H9 (cell line): ENCODE results near the gene JAG2. TPM values are rescaled to one million over a fixed set of nuclear protein-coding genes. Genes with fewer than 3 reads are reported as not detected.

ENCODE experiments used
- DNase-seq: peaks from one replicate; pipeline ENCODE4 v3.0.0-alpha.2; 2017
- H2AFZ ChIP-seq: one replicate; pipeline ENCODE4 v1.6.1; 2013; ENCODE audit warnings: mild to moderate bottlenecking, low read length, control low read depth, moderate library complexity
- H2AK5ac ChIP-seq: 2 replicates; pipeline ENCODE4 v1.6.1; 2013; ENCODE audit warnings: low read length, control low read depth, mixed read lengths; ENCODE audit not compliant: insufficient read length
- H2BK120ac ChIP-seq: one replicate; pipeline ENCODE4 v1.6.1; 2013; ENCODE audit warnings: low read depth, mild to moderate bottlenecking, low read length, control low read depth, inconsistent platforms; ENCODE audit not compliant: poor library complexity, severe bottlenecking
- H2BK12ac ChIP-seq: 2 replicates; pipeline ENCODE4 v1.6.1; 2013; ENCODE audit warnings: low read length, control low read depth, mixed read lengths, low read depth; ENCODE audit not compliant: insufficient read length
- H2BK15ac ChIP-seq: 2 replicates; pipeline ENCODE4 v1.6.1; 2013; ENCODE audit warnings: low read depth, low read length, control low read depth
- H2BK20ac ChIP-seq: one replicate; pipeline ENCODE4 v1.6.1; 2013; ENCODE audit warnings: low read depth, mild to moderate bottlenecking, low read length, control low read depth, inconsistent platforms; ENCODE audit not compliant: poor library complexity, severe bottlenecking
- H2BK5ac ChIP-seq: 2 replicates; pipeline ENCODE4 v1.6.1; 2013; ENCODE audit warnings: low read length, control low read depth, mixed read lengths; ENCODE audit not compliant: insufficient read length
- H3K14ac ChIP-seq: 2 replicates; pipeline ENCODE4 v1.6.1; 2013; ENCODE audit warnings: low read length, control low read depth; ENCODE audit not compliant: insufficient read depth
- H3K18ac ChIP-seq: 2 replicates; pipeline ENCODE4 v1.6.1; 2013; ENCODE audit warnings: low read depth, mild to moderate bottlenecking, mixed read lengths, low read length, control low read depth; ENCODE audit not compliant: insufficient read length
- H3K23ac ChIP-seq: 2 replicates; pipeline ENCODE4 v1.6.1; 2013; ENCODE audit warnings: low read length, control low read depth, mixed read lengths, low read depth; ENCODE audit not compliant: insufficient read length
- H3K23me2 ChIP-seq: 2 replicates; pipeline ENCODE4 v1.6.1; 2013; ENCODE audit warnings: low read depth, mild to moderate bottlenecking, mixed read lengths, low read length, control low read depth; ENCODE audit not compliant: insufficient read length, poor library complexity, severe bottlenecking
- H3K27ac ChIP-seq: 2 replicates; pipeline ENCODE4 v1.5.1; 2013; ENCODE audit warnings: low read length, control low read depth, mixed read lengths, low read depth; ENCODE audit not compliant: insufficient read length
- H3K27me3 ChIP-seq: 2 replicates; pipeline ENCODE4 v1.6.1; 2013; ENCODE audit warnings: low read length, control low read depth, inconsistent platforms; ENCODE audit not compliant: insufficient read depth
- H3K4ac ChIP-seq: 2 replicates; pipeline ENCODE4 v1.6.1; 2013; ENCODE audit warnings: low read depth, mild to moderate bottlenecking, control low read depth, inconsistent platforms, low read length, moderate library complexity
- H3K4me1 ChIP-seq: 2 replicates; pipeline ENCODE4 v1.6.1; 2013; ENCODE audit warnings: low read length, control low read depth, inconsistent platforms; ENCODE audit not compliant: insufficient read depth
- H3K4me2 ChIP-seq: 2 replicates; pipeline ENCODE4 v1.6.1; 2013; ENCODE audit warnings: low read length, control low read depth, mixed read lengths; ENCODE audit not compliant: insufficient read length, insufficient read depth
- H3K56ac ChIP-seq: 2 replicates; pipeline ENCODE4 v1.6.1; 2013; ENCODE audit warnings: low read depth, mild to moderate bottlenecking, mixed read lengths, low read length, control low read depth; ENCODE audit not compliant: insufficient read length
- H3K79me1 ChIP-seq: 2 replicates; pipeline ENCODE4 v1.6.1; 2013; ENCODE audit warnings: low read depth, mild to moderate bottlenecking, moderate library complexity, low read length, control low read depth, inconsistent platforms; ENCODE audit not compliant: insufficient read depth, poor library complexity, severe bottlenecking
- H3K79me2 ChIP-seq: 2 replicates; pipeline ENCODE4 v1.6.1; 2013; ENCODE audit warnings: low read length, control low read depth, inconsistent platforms; ENCODE audit not compliant: insufficient read depth
- H3K9ac ChIP-seq: 2 replicates; pipeline ENCODE4 v1.6.1; 2013; ENCODE audit warnings: low read length, control low read depth, mixed read lengths; ENCODE audit not compliant: insufficient read length; ENCODE audit errors: extremely low read depth
- H3K9me3 ChIP-seq: one replicate; pipeline ENCODE4 v1.6.1; 2013; ENCODE audit warnings: low read depth, low read length, inconsistent platforms; ENCODE audit not compliant: control insufficient read depth
- H3T11ph ChIP-seq: one replicate; pipeline ENCODE4 v1.6.1; 2013; ENCODE audit warnings: mild to moderate bottlenecking, low read length, control low read depth, inconsistent platforms
- H4K20me1 ChIP-seq: one replicate; pipeline ENCODE4 v1.6.1; 2013; ENCODE audit not compliant: control insufficient read depth, insufficient read length, insufficient read depth
- H4K5ac ChIP-seq: 2 replicates; pipeline ENCODE4 v1.6.1; 2013; ENCODE audit warnings: low read depth, mild to moderate bottlenecking, mixed read lengths, low read length, control low read depth; ENCODE audit not compliant: insufficient read length
- H4K8ac ChIP-seq: replicated peaks from 2 replicates; pipeline ENCODE4 v1.6.1; 2013; ENCODE audit warnings: low read length, control low read depth, mixed read lengths, low read depth; ENCODE audit not compliant: insufficient read length
- H4K91ac ChIP-seq: 2 replicates; pipeline ENCODE4 v1.6.1; 2013; ENCODE audit warnings: low read depth, mild to moderate bottlenecking, moderate library complexity, mixed read lengths, low read length, control low read depth; ENCODE audit not compliant: insufficient read length
- H3K27ac Mint-ChIP-seq, 3 experiments: 2 replicates in 2 of 3; 3 replicates in 1 of 3; pipeline ENCODE4 v1.8.0; 2020 to 2021; ENCODE audit warnings: mixed read lengths in 3 of 3, mild to moderate bottlenecking in 1 of 3, moderate library complexity in 1 of 3
- H3K27me3 Mint-ChIP-seq: 2 replicates; pipeline ENCODE4 v1.8.0; 2021; ENCODE audit warnings: low read depth, mild to moderate bottlenecking, moderate library complexity, mixed read lengths
- H3K36me3 Mint-ChIP-seq, 3 experiments: 2 replicates in 2 of 3; 3 replicates in 1 of 3; pipeline ENCODE4 v1.8.0; 2020 to 2021; ENCODE audit warnings: low read depth in 3 of 3, mixed read lengths in 3 of 3; ENCODE audit not compliant: insufficient read depth in 1 of 3
- H3K4me1 Mint-ChIP-seq, 2 experiments: 2 replicates each; pipeline ENCODE4 v1.8.0; 2020; ENCODE audit warnings: mixed read lengths in 2 of 2
- H3K4me3 Mint-ChIP-seq, 2 experiments: 2 replicates in 1 of 2; 3 replicates in 1 of 2; pipeline ENCODE4 v1.8.0; 2020 to 2021; ENCODE audit warnings: mild to moderate bottlenecking in 2 of 2, mixed read lengths in 2 of 2, moderate library complexity in 1 of 2
- H3K9me3 Mint-ChIP-seq, 2 experiments: 2 replicates in 1 of 2; 3 replicates in 1 of 2; pipeline ENCODE4 v1.8.0; 2020; ENCODE audit warnings: mild to moderate bottlenecking in 2 of 2, mixed read lengths in 2 of 2, moderate library complexity in 1 of 2
- CTCF ChIP-seq: fragments of 200-600 bp; sonication (generic); conservative IDR thresholded peaks from 3 replicates; pipeline ENCODE4 v1.8.0; 2021; ENCODE audit warnings: antibody characterized with exemption, mild to moderate bottlenecking
- WGBS: extraction: QIAGEN DNeasy Blood & Tissue Kit; methylation state at CpG from one replicate; pipeline ENCODE4 v1.1.7; 2013; ENCODE audit warnings: missing lambda C conversion rate, low lambda C conversion rate, mixed read lengths; ENCODE audit not compliant: insufficient read length; ENCODE audit errors: extremely low coverage; 5-methylcytosine and 5-hydroxymethylcytosine counted together
- total RNA-seq: library from RNA; stranded (reverse); gene quantifications from 2 replicates; pipeline ENCODE4 v1.2.1, GENCODE V29; 2021

The JAG2 gene
- total RNA-seq, 1 experiment from 2014 or later, result 11.4 TPM

- Histone ChIP-seq H3K23me2 (no peaks in the 10 kb centered on the region), H4K8ac (no peak overlapping the region), H4K5ac (no peak overlapping the region), H3K4me2 (no peak overlapping the region), H3K9me3 (no peaks in the 10 kb centered on the region), H3K4me1 (no peaks in the 10 kb centered on the region), H2AK5ac (no peak overlapping the region), H2BK5ac (no peak overlapping the region), H2AFZ (no peak overlapping the region), H3K18ac (no peak overlapping the region), H3K79me1 (no peaks in the 10 kb centered on the region), H3K56ac (no peak overlapping the region), H4K91ac (no peak overlapping the region), H3K27me3 (no peaks in the 10 kb centered on the region), H3K14ac (peak overlapping the region; percentile 65; the same call in 1 of the 2 replicates), H3K9ac (no peak overlapping the region), H3K4ac (no peak overlapping the region), H2BK15ac (no peak overlapping the region), H3K79me2 (no peaks in the 10 kb centered on the region), H3K23ac (no peak overlapping the region), H4K20me1 (no peaks in the 10 kb centered on the region), H2BK120ac (no peak overlapping the region), H2BK20ac (no peak overlapping the region), H3T11ph (no peak overlapping the region), H2BK12ac (no peak overlapping the region), H3K27ac (no peak overlapping the region)
- H3K4me1 Mint-ChIP-seq, result peaks cover 2 to 30% of the 10 kb centered on the region in 2 experiments; a peak in 3 of 4 replicates
- H3K4me3 Mint-ChIP-seq, result no peak overlapping the region
- WGBS, result no CpG with 5 or more reads among the region's 31 CpGs
- TF ChIP-seq CTCF, result no peak
- H3K27ac Mint-ChIP-seq, result peak overlapping the region in 1 of 3 experiments; percentile 64; a peak in 1 of 7 replicates
- no peaks in the 10 kb centered on the region for H3K36me3 Mint-ChIP-seq
- no peak for DNase-seq
- H3K9me3 Mint-ChIP-seq, result no peaks in the 10 kb centered on the region
- peaks cover 1% of the 10 kb centered on the region; the same call in 1 of the 2 replicates for H3K27me3 Mint-ChIP-seq
Measured at GRCh38 chr14:105156414-105157375, 11.9 kb downstream of the JAG2 start.
